Activated CD4-positive, alpha-beta T cell treated with anti-CD3 and anti-CD28 coated beads, Interleukin-2, amount 50 U/mL, for 48 hours (primary cell): ENCODE results near the gene USP6NL.
"Not testable (repeated sequence)": the region's sequence is repeated elsewhere in the genome, so short reads cannot be mapped to it uniquely, and the experiment has no call there.

ENCODE experiments used
- DNase-seq, 2 experiments: peaks; one replicate each; pipeline ENCODE4 v3.0.0-alpha.2; 2020

The USP6NL gene

DNA sequence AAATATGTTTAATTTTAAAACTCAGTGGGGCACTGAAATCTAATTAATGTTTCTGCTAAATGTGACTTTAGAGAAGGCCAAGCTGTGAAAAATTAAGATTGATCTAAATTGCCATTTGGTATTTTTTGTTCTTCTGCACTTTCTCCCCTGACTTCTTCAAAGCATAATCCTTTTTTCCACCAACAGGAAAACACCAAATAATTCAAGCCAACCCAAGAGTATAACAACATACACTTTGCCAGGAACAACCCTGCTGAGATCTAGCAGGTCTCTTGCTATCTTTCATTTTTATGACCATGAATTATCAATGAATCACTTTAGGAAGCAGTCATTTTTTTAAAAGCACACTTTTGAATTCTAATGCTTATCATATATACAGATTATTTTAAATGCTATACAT, 100.1 kb downstream of the USP6NL start:
- no peak for DNase-seq

DNA sequence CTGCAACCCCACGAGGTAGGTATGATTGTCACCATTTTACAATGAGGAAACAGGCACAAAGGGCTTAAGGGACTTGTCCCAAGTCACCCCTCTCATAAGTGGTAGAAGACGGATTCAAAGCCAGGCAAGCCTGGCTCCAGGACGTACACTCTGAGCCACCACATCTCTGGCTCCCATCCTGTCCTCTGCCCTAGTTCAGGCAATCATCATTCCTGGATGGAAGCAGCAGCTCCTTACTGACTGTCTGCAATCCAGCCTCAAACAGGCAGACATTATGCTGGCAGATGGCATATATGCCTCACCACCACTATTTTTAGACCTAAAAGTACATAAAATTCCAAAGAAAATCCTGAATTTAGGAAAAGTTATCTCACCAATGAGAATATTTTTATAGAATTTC, 100.7 kb downstream of the USP6NL start:
- DNase-seq = no peak

DNA sequence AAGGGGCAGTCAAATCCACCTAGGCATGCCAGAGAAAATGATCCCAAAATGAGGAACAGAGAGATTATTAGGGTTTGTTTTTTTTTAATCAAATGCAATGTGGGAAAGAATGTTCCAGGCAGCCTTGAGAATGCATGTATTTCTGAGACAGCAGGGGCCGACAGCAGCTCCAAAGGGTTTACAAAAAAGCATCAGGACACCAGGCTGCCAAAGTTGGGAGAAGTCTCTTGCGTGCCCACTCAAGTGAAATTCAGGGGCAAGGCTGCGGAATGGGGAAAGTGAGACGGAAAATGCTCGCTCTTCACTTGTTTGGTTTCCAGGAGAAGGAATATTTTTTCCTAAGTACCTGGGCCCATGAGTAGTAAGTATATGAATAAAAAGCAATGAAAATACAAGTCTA, 101.2 kb downstream of the USP6NL start:
- no peak for DNase-seq

GRCh38 chr10:11509036-11509435, 102.4 kb downstream of the USP6NL start:
- DNase-seq = no peak

- DNase-seq = no peak
These were observed 105.1 kb downstream of the USP6NL start for GRCh38 chr10:11506247-11506789.

- peak; percentile 30 to 53 for DNase-seq
These were observed 105.8 kb downstream of the USP6NL start for GRCh38 chr10:11505639-11506038.

DNA sequence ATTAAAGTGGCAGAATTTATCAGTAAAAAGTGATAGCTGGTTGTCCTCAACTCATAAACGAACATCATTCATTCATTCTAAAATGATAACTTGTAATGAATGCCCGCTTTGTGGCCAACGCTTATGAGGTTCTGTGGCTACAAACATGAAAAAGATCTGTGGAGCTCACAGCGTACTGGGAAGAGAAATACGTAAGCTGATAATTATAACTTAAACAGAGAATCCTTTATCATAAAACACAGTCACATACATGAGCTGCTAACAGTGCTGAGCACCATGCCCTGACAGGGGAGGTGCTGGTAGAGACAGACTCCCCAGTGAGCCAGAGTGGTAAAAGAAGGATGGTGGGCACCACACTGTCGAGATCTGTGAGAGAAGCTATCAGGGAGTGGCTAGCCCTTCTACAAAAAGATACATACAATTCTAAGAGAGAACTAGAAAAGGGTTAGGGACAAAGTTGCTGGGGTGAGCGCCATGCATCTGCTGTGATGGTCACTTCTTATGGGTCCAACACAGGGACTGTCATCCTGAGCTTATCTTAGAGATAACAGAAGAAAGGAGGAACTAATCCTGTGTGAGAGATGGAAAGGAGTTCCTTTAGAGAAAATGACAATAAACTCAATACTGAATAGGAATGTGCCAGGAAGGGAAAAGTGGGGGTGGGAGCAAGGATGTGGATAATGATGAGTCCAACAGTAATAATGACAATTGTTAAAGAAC, 106.7 kb downstream of the USP6NL start:
- no peak for DNase-seq

GRCh38 chr10:11501600-11501999, 109.8 kb downstream of the USP6NL start:
- no peak for DNase-seq

DNA sequence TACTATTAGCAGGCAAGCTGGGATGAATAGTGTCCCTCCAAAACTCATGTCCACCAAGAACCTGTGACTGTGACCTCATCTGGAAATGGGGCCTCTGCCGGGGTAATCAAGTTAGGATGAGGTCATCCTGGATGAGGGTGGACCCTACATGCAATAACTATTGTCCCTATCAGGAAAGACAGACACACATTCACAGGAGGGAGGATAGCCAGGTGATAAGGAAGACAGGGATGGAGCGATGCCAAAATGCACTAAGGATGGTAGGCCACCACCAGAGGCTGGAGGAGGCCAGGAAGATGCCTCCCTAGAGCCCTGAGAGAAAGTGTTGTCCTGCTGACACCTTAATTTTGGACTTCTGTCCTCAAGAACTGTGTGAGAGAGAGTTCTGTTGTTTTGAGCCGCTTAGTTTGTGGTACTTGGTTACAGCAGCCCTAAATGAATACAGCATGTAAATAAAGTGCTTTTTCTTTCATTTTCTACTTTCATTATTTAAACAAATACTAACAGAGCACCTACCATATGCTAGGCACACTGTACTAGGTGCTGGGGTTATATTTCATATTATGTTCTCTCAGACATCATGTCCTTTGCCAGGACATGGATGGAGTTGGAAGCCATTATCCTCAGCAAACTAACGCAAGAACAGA, 111.9 kb downstream of the USP6NL start:
- DNase-seq = no peak

DNA sequence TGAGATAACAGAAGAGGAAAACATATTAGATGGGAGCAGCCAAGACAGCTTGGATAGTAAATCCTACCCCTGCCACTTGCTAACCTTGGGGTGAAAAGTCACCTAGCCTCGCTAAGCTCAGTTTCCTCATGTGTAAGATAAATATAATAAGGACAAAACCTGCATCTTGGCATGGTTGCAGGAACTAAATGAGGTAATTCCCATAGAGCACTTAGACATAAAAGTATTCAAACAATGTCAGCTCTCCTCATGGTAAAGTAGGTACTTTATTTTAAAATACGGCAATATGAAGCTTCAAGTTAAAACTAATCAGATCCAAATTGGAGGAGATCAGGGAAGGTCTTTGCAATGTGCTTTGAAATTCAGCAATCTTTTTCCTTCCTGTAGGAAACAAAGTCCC, 113.1 kb downstream of the USP6NL start:
- no peak for DNase-seq

- DNase-seq = not testable (repeated sequence)
These were observed 116.5 kb downstream of the USP6NL start for GRCh38 chr10:11494923-11495322.

- DNase-seq = no peak
These were observed 117.8 kb downstream of the USP6NL start for GRCh38 chr10:11493646-11494045.

GRCh38 chr10:11491087-11491486, 120.4 kb downstream of the USP6NL start:
- DNase-seq = no peak

DNA sequence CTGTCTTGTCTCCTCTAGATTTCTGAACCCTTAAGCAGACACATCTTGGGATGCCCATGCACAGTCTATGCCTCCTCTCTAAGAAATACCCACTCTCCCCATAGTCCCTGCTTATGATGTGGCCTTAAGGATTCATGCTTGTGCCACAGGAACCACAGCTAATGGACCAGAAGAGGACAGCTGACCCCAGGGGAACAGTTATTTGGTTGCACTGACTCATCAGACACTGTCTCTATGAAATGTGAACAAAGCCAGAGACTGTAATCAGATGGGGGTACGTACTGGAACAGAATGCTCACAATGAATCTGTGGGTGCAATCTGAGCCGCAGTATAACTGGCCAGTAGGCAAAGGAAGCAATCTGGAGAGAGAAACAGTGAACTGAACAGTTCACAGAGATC, 121.9 kb downstream of the USP6NL start:
- no peak for DNase-seq

- DNase-seq = no peak
These were observed 123.3 kb downstream of the USP6NL start for GRCh38 chr10:11488126-11488525.

DNA sequence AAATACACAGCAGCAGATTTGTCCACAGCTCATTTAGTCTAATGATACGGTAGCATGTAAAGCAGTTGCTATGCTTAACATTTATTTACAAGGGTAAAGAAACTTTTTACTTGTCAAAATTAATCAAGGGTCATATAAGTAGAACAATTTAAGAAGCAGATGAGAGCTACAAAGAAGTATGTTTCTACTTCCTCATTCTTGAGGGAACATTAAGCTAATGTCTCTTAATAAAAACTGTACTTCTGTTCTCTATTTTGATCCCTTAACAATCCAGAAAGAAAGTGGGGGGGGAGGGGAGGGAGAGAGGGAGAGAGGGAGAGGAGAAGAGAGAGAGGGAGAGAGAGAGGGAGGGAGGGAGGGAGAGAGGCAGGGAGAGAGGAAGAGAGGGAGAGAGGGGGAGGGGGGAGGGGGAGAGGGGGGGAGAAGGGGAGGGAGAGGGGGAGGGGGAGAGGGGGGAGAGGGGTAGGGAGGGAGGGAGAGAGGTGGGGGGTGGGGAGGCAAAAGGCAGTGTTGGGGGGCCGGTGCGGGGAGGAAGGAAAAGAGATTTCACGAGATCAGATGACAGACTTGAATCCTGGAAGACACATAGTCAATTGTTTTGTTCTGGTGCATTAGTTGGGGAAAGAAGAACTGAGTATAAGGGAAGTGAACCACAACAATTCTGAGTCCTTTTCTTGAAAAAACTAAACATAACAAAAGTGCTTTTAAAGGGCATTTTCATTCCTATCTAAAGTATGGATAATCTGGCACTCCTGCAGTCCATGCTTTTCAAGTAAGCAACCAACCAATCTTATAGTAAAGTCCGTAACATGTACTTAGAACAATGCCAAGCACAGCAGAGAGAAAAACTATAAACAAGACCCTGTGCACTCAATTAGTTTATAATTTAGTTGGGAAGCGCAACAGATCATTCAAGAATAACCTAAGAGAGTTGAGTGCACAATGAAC, 128.0 kb downstream of the USP6NL start:
- DNase-seq = no peak

DNA sequence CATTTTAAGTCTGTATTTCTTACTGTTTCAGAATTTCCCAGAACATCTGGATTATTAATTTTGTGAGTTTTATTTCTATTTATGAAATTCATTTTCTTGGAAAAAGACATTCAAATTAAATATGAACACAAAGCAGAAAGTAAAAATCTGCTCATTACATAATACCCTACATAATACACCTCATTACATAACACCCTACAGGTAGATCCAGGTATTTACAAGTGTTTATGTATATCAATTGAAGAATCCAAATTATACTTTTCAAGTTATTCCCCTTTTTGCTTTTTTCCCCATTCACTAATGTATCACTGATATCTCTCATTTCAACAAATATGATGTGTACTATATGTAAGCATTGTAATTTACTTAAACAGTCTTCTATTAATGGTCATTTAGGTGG, 129.1 kb downstream of the USP6NL start:
- no peak for DNase-seq

GRCh38 chr10:11480687-11481086, 130.8 kb downstream of the USP6NL start:
- no peak for DNase-seq

DNA sequence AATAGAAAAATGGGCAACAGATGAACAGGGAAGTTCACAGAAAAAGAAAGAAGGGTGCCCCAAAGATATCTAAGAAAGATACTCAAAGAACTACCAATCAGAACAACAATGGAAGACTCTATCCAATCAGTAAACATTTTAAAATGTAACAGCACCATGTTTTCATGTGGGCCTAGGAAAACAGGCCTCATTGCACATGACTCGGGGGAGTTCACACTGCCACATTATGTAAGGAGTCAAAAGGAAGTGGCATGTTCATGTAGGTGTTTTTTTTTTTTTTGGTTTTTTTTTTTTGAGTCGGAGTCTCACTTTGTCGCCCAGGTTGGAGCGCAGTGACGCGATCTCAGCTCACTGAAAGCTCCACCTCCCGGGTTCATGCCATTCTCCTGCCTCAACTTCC, 132.2 kb downstream of the USP6NL start:
- DNase-seq = no peak

GRCh38 chr10:11478807-11479206, 132.6 kb downstream of the USP6NL start:
- DNase-seq = no peak

DNA sequence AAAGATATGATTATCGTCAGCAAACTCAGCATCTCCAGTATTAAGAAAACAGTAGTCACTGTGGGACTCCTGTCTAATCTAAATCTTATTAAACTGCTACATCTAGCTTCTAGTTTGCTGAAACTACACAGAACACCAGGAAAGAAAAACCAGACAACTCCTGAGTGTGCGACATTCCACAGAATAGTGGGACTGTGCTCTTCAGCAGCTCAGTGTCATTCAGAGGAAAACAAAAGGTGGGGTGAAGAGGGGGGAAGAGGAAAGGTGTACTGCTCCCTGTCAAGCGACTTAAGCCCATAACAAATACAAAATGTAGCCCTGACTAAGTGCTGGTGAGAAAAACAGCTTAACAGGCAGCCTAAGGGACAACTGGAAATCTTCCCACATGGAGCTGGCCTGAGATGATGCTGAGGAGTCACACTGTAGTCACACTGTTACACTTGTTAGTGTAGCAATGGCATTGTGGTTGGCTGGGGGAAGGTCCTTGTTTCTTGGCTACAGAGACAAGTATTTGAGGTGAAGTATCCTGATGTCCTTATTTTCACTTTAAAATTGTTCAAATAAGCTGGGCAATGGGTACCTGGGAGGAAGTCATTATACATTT, 135.5 kb downstream of the USP6NL start:
- no peak for DNase-seq

DNA sequence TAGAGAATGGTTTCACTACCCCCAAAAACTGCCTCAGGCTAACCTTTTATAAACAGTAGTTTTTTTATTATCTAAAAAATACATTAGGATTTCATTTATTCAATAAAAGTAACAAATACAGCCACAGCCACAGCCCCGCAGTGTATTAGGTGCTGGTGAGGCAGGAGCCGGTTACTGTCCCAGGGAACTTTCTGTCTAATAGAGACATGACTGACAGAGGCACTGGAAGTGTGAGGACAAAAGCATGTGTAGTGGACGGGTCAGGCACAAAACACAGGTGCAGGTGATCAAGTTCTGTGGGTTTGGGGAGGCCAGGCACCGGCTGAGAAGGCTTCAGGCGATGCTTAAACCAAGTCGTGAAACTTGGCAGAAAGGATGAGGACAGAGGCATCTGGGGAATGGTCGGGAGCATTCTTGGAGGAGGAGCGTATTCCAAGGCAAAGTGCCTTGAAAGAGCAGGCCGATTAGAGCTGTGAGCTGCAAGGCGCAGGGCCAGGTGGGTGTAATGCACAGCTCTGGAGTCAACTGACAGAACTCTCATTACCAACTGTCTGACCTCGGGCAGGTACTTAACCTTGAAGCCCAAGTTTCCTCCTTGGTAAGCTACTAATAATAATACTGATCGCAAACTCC, 138.2 kb downstream of the USP6NL start:
- DNase-seq = no peak
